BE2C (cell line): ENCODE data around the gene CEBPE.

ENCODE experiments used
- DNase-seq: peaks from one replicate; pipeline ENCODE4 v3.0.0-alpha.2; 2020
- H3K27me3 ChIP-seq: fragments of 250-450 bp; sonication (Bioruptor Pico); 2 replicates; pipeline ENCODE4 v1.5.1; 2020; ENCODE audit warnings: mild to moderate bottlenecking
- H3K36me3 ChIP-seq: fragments of 250-450 bp; sonication (Bioruptor Pico); 2 replicates; pipeline ENCODE4 v1.5.1; 2020; ENCODE audit warnings: mild to moderate bottlenecking
- H3K4me1 ChIP-seq: fragments of 250-450 bp; sonication (Bioruptor Pico); 2 replicates; pipeline ENCODE4 v1.5.1; 2020
- H3K4me3 ChIP-seq: 2 replicates; pipeline ENCODE4 v1.5.1; 2011; ENCODE audit warnings: low read depth, low read length
- H3K9me3 ChIP-seq: fragments of 250-450 bp; sonication (Bioruptor Pico); 2 replicates; pipeline ENCODE4 v1.5.1; 2020
- CTCF ChIP-seq: IDR thresholded peaks from 2 replicates; pipeline ENCODE4 v1.5.1; 2012; ENCODE audit warnings: mild to moderate bottlenecking, low read depth, low read length

CEBPE gene

DNA sequence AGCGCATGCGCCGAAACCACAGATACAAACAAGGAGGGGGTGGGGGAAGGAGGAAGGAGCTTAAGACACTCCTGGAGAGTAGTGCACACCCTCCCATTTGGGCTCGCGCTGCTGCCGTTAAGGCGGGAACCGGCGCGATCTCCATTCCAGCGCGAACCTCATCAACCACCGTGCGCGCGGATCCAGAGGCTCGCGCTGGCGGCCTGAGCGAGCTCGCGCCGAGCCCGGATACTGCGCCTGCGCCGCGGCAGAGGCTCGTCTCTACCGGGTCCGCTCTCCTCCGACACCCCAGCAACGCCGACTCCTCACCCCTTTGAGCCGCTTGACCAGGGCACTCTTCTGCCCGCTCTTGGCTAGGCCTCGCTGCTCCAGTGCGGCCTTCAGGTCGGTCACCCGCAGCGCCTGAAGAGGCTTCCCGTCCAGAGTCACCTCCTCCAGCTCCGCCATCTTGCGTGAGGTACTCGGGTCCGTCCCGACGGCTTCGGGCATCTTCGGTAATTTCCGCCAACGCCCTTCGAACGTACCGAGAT, 24.3 kb downstream of the CEBPE start, which contains the start of gene ACIN1:
Gene ACIN1, minus strand, starts transcription at position 471 of the 530 bp plus-strand sequence. Its CDS starts 24 bp downstream, at position 447.
- no peak for TF ChIP-seq CTCF
- peaks cover 30% of the 10 kb centered on the region for H3K36me3 ChIP-seq
- no peaks in the 10 kb centered on the region for H3K27me3 ChIP-seq

DNA sequence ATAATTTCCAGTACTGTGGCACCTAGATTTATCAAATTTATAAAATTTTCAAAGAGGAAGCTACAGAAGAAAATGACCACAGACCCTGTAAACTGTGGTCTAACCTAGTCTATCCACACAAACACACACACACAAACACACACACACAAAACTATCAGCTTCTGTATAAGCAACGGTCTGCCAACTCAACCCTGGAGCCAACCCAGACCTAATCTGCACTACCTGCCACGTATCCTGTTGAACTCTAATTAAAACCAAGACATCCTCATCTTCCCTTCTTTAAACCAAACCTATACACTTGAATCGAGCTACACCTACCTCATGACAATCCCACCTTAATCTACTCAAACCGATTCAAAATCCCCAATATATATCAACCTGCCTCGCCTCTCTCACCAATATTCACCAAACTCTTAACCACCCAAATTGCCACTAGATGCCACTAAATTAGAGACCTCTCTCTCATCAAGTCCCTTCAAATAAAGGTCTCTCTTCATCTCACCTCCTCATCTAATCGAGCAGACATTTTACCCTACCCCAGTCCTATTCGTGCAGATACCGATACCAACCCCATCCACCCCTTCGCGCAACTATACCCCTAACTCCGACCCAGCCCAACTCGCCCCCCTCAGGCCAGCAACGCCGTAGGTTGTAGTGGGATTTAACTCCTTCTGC, 24.9 kb downstream of the CEBPE start:
- no peaks in the 10 kb centered on the region for H3K4me1 ChIP-seq
- no peaks in the 10 kb centered on the region for H3K27me3 ChIP-seq
- H3K36me3 ChIP-seq = peaks cover 36% of the 10 kb centered on the region
- DNase-seq = peak; percentile 83
- no peaks in the 10 kb centered on the region for H3K9me3 ChIP-seq
- TF ChIP-seq CTCF = peak; percentile 36
- H3K4me3 ChIP-seq = peak overlapping the region; percentile 82

More for the DNA sequence above, 24.3 kb downstream of the CEBPE start, which contains the start of gene ACIN1:
- DNase-seq = no peak
- Histone ChIP-seq H3K9me3 (no peaks in the 10 kb centered on the region), H3K4me3 (peak within 1 kb of the TSS; percentile 82), H3K4me1 (no peaks in the 10 kb centered on the region)

GRCh38 chr14:23093526-23093925, 25.5 kb downstream of the CEBPE start:
- Histone ChIP-seq H3K27me3 (no peaks in the 10 kb centered on the region), H3K4me3 (peak overlapping the region; percentile 82), H3K36me3 (peaks cover 42% of the 10 kb centered on the region), H3K9me3 (no peaks in the 10 kb centered on the region), H3K4me1 (no peaks in the 10 kb centered on the region)
- no peak for DNase-seq
- no peak for TF ChIP-seq CTCF

- no peak overlapping the region for H3K4me3 ChIP-seq
Observed at GRCh38 chr14:23093104-23093503, 26.0 kb downstream of the CEBPE start.

DNA sequence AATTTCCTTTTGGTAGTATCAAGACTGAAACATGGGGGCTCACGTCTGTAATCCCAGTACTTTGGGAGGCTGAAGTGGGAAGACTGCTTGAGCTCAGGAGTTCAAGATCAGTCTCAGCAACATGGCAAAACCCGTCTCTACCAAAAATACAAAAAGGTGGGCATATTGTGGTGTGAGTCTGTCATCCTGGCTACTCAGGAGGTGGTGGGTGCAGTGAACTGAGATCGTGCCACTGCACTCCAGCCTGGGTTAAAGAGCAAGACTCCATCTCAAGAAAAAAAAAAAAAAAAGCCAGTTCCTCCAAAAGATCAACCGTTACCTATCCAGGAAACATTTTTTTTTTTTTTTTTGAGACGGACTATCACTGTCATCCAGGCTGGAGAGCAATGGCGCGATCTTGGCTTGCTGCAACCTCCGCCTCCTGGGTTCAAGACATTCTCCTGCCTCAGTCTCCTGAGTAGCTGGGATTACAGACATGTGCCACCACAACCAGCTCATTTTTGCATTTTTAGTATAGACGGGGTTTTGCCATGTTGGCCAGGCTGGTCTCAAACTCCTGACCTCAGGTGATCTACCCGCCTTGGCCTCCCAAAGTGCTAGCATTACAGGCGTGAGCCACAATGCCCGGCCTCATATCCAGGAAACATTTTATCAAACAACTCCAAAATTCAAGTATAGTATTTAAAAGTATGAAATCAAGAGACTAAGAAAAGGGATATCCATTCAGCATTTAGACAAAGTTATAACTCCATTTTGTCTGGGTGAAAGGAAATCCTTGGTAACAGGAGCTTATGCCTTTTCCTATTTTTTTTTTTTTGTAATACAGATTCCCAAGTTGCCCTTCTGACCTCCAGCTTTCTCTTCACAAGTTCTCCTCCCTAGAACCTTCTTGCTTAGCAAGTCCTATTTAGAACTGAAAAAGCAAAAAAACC, 27.5 kb downstream of the CEBPE start:
- H3K4me1 ChIP-seq = no peaks in the 10 kb centered on the region
- H3K36me3 ChIP-seq = peaks cover 52% of the 10 kb centered on the region

More at GRCh38 chr14:23093104-23093503, 26.0 kb downstream of the CEBPE start:
- H3K36me3 ChIP-seq = peaks cover 44% of the 10 kb centered on the region
- H3K4me1 ChIP-seq = no peaks in the 10 kb centered on the region
- no peaks in the 10 kb centered on the region for H3K9me3 ChIP-seq
- no peak for TF ChIP-seq CTCF
- DNase-seq = no peak
- no peaks in the 10 kb centered on the region for H3K27me3 ChIP-seq

More for the DNA sequence above, 27.5 kb downstream of the CEBPE start:
- Histone ChIP-seq H3K4me3 (no peak overlapping the region), H3K9me3 (no peaks in the 10 kb centered on the region), H3K27me3 (no peaks in the 10 kb centered on the region)
- DNase-seq = no peak
- no peak for TF ChIP-seq CTCF
